A673 (cell line): ENCODE measurements around the gene SELE. TPM values are rescaled to one million over a fixed set of nuclear protein-coding genes. Genes with fewer than 3 reads are reported as not detected.

Experiments
- BruUV-seq: library from RNA; stranded (reverse); fragments of 400-500 nt; replicated peaks from 2 replicates; lab custom pipeline; 2021; lab: Mats Ljungman, UMichigan
- CTCF ChIA-PET: fragments of 300-600 bp; sonication (Branson Sonifier 250); formaldehyde crosslinking; loops from one replicate; lab custom pipeline; 2022; ENCODE audit warnings: antibody characterized with exemption; lab: Charles Lee
- POLR2A ChIA-PET: fragments of 300-600 bp; sonication (Branson Sonifier 250); formaldehyde crosslinking; loops from one replicate; lab custom pipeline; 2022; ENCODE audit warnings: antibody characterized with exemption; ENCODE audit not compliant: low non-redundant PET; lab: Charles Lee
- DNase-seq: peaks from one replicate; pipeline ENCODE4 v3.0.0-alpha.2; 2015; ENCODE audit warnings: low spot score
- H3K27ac ChIP-seq: fragments of 200-600 bp; sonication (generic); 2 replicates; pipeline ENCODE4 v1.5.1; 2016; ENCODE audit warnings: mixed run types, low read depth, mild to moderate bottlenecking, mixed read lengths, antibody characterized with exemption, low read length; ENCODE audit not compliant: poor library complexity, severe bottlenecking
- H3K27me3 ChIP-seq: fragments of 200-600 bp; sonication (generic); replicated peaks from 2 replicates; pipeline ENCODE4 v1.6.1; 2017; ENCODE audit warnings: mixed run types, low read depth, mild to moderate bottlenecking, mixed read lengths, antibody characterized with exemption, low read length; ENCODE audit not compliant: insufficient read depth, poor library complexity
- H3K36me3 ChIP-seq: fragments of 200-600 bp; sonication (generic); 2 replicates; pipeline ENCODE4 v1.6.1; 2016; ENCODE audit warnings: mixed run types, mild to moderate bottlenecking, mixed read lengths, antibody characterized with exemption, low read length; ENCODE audit not compliant: insufficient read depth, poor library complexity, severe bottlenecking
- H3K4me1 ChIP-seq: fragments of 200-600 bp; sonication (generic); 2 replicates; pipeline ENCODE4 v1.6.1; 2017; ENCODE audit warnings: mixed run types, mild to moderate bottlenecking, mixed read lengths, antibody characterized with exemption, low read length; ENCODE audit not compliant: insufficient read depth, poor library complexity, severe bottlenecking
- H3K4me3 ChIP-seq: fragments of 200-600 bp; sonication (generic); 2 replicates; pipeline ENCODE4 v1.5.1; 2016; ENCODE audit warnings: low read depth, mixed run types, mild to moderate bottlenecking, mixed read lengths, low read length; ENCODE audit not compliant: poor library complexity, severe bottlenecking
- H3K9me3 ChIP-seq: fragments of 200-600 bp; sonication (generic); 2 replicates; pipeline ENCODE4 v1.6.1; 2016; ENCODE audit warnings: mixed run types, low read depth, mild to moderate bottlenecking, mixed read lengths, antibody characterized with exemption, low read length; ENCODE audit not compliant: poor library complexity, severe bottlenecking
- EZH2 ChIP-seq: fragments of 200-600 bp; sonication (generic); IDR thresholded peaks from 2 replicates; pipeline ENCODE4 v1.6.1; 2017; ENCODE audit warnings: borderline replicate concordance, low read depth, mild to moderate bottlenecking, mixed read lengths, antibody characterized with exemption, low read length; ENCODE audit not compliant: poor library complexity, severe bottlenecking
- intact Hi-C: fragments of 100-400 bp; cut with micrococcal nuclease; formaldehyde crosslinking; loops from one replicate; pipeline ENCODE4 v1.10.0; 2022; ENCODE audit not compliant: unreplicated experiment
- total RNA-seq: library from RNA; stranded (reverse); gene quantifications from 2 replicates; pipeline ENCODE4 v1.2.3, GENCODE V29; 2021
- TF ChIP-seq, protein P1 (sequence below): fragments of 300-800, 200-600 bp; sonication (generic); conservative IDR thresholded peaks from 2 replicates; pipeline ENCODE4 v1.5.1; 2017; ENCODE audit warnings: low read depth, mild to moderate bottlenecking, antibody characterized with exemption, low read length, moderate library complexity, mixed read lengths

SELE gene
- total RNA-seq, 1 experiment from 2014 or later: not detected

DNA sequence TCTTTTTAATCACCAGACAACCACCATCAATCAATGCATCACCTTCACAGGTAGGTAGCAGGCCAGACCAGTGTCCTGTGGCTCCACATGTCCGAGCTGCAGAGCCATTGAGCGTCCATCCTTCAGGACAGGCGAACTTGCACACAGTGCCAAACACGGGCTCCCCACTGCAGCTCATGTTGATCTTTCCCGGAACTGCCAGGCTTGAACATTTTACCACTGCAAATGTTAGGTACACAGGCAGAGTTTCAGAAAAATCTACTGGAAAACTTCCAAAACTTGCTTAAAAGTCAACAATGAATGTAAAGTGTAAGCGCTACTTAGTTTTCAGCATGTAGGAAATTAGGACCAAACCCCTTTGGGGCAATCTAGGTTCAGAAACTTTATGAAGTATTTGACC lies 6.6 kb downstream of the SELE start:
- H3K27ac ChIP-seq: no peak overlapping the region
- intact Hi-C loops: no loop called here
- BruUV-seq: no TSS peak
- TF ChIP-seq, protein P1, sequence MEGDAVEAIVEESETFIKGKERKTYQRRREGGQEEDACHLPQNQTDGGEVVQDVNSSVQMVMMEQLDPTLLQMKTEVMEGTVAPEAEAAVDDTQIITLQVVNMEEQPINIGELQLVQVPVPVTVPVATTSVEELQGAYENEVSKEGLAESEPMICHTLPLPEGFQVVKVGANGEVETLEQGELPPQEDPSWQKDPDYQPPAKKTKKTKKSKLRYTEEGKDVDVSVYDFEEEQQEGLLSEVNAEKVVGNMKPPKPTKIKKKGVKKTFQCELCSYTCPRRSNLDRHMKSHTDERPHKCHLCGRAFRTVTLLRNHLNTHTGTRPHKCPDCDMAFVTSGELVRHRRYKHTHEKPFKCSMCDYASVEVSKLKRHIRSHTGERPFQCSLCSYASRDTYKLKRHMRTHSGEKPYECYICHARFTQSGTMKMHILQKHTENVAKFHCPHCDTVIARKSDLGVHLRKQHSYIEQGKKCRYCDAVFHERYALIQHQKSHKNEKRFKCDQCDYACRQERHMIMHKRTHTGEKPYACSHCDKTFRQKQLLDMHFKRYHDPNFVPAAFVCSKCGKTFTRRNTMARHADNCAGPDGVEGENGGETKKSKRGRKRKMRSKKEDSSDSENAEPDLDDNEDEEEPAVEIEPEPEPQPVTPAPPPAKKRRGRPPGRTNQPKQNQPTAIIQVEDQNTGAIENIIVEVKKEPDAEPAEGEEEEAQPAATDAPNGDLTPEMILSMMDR: no peak
- no peak for TF ChIP-seq EZH2
- H3K36me3 ChIP-seq: no peaks in the 10 kb centered on the region
- no peak for DNase-seq
- ChIA-PET POLR2A (no interaction called here), CTCF (no interaction called here)
- no peak overlapping the region for H3K4me3 ChIP-seq
- H3K27me3 ChIP-seq: peaks cover 10% of the 10 kb centered on the region
- no peaks in the 10 kb centered on the region for H3K4me1 ChIP-seq
- H3K9me3 ChIP-seq: no peaks in the 10 kb centered on the region

DNA sequence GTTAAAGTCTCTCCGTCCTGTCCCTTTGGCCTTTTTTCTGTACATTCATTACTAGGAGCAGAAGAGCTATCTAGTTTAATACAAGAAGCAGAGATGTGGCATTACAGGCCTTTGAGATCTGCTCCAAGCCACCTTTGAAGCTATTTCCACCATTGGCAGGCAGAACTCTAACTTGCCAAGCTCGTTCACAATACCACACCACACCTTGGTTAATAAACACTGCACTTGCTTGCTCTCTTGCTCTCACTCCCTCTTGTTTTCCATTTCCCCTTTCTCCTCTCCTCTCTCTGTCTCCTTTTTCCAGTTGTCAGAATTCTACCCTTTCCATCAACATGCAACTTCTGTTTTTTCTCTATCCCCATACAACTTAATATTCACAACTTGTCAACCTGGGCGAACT lies 7.0 kb downstream of the SELE start:
- CTCF ChIA-PET: no interaction called here
- TF ChIP-seq, protein P1: no peak
- no peak overlapping the region for H3K4me3 ChIP-seq
- intact Hi-C loops: no loop called here
- BruUV-seq: no TSS peak
- POLR2A ChIA-PET: no interaction called here
- peaks cover 10% of the 10 kb centered on the region for H3K27me3 ChIP-seq
- no peaks in the 10 kb centered on the region for H3K9me3 ChIP-seq
- DNase-seq: no peak
- no peak overlapping the region for H3K27ac ChIP-seq
- H3K36me3 ChIP-seq: no peaks in the 10 kb centered on the region
- H3K4me1 ChIP-seq: no peaks in the 10 kb centered on the region

DNA sequence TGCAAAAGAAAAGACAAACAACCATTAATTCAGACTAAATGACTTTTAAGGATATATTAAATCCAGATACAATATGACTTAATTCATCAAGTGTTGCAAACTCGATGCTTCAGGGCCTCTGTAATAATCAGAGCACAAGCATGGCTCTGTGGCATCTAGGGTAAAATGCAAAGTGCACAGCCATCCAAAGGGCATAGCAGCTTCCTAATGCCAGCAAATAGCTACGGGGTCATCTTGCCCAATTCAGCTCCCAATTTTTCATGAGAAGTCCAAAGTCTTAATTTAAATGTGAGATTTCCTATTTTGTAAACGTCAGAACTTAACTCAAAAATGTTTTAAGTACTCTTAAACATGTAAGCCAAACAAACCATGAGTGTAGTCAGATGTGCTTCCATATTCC lies 7.9 kb downstream of the SELE start:
- BruUV-seq: no TSS peak

More for the DNA sequence above, 7.9 kb downstream of the SELE start:
- ChIA-PET POLR2A (no interaction called here), CTCF (no interaction called here)
- Histone ChIP-seq H3K4me3 (no peak overlapping the region), H3K9me3 (no peaks in the 10 kb centered on the region), H3K27ac (no peak overlapping the region), H3K4me1 (no peaks in the 10 kb centered on the region), H3K27me3 (peaks cover 10% of the 10 kb centered on the region), H3K36me3 (no peaks in the 10 kb centered on the region)
- TF ChIP-seq EZH2: no peak
- TF ChIP-seq, protein P1: no peak
- no peak for DNase-seq
- intact Hi-C loops: no loop called here
